Stimulated activated CD4-positive, alpha-beta T cell treated with anti-CD3 and anti-CD28 coated beads, Interleukin-4, amount 100 ng/mL, for 4 hours (primary cell): ENCODE data around the gene ZNF28.
"Not testable (repeated sequence)": the region's sequence is repeated elsewhere in the genome, so short reads cannot be mapped to it uniquely, and the experiment has no call there.

Experiments
- DNase-seq, 2 experiments: peaks; one replicate each; pipeline ENCODE4 v3.0.0-alpha.2; 2020

Gene ZNF28

GRCh38 chr19:52756447-52756846 lies 65.0 kb downstream of the ZNF28 start:
- DNase-seq: not testable (repeated sequence)

DNA sequence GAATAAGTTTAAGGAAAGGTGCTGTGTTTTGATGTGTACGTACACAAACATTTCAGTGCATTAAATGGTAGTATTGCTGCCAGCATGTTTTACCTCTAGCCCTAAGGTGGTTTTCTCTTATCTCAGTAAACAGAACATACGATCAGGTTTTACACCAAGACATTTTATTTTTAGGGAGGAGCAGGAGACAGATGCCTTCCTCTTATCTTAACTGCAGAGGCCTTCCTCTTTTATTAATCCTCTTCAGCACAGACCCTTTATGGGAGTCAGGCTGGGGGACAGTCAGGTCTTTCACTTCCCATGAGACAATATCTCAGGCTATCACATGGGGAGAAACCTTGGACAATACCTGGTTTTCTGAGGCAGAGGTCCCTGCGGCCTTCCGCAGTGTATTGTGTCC lies 71.7 kb downstream of the ZNF28 start:
- no peak for DNase-seq

DNA sequence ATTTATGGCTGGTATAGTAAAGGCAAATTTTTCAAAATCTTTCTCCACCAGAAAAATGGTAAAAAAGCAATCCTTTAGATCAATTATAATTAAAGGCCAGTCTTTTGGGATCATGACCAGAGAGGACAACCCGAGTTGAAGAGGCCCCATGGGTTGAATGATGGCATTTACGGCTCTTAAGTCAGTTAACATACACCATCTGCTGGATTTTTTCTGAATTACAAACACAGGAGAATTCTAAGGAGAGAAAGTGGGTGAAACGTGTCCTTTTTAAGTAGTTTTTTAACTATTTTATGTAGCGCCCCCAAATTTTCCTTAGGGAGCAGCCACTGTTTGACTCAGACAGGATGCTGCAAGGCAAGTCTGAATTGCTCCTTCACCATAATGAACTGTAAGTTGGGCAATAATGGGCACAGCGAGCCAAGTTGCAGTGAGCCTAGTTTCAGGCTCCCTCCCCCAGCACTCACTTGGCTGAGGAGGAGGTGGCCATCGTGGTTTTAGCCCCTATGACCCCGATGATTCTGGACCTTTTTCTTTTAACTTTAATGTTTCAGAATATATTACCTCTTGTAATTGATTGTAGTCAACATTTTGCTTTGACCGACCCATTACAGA lies 73.0 kb downstream of the ZNF28 start:
- DNase-seq: no peak
